OCI-LY3 (cell line): ENCODE data around the gene AUTS2.

Experiments used
- EZH2phosphoT487 ChIP-seq: fragments of 200-600 bp; shearing (Covaris generic); IDR thresholded peaks from 2 replicates; pipeline ENCODE4 v1.6.1; 2018; ENCODE audit warnings: antibody characterized with exemption, mixed run types, low read depth
- TF ChIP-seq, protein P1 (sequence below): fragments of 200-600, 300-600 bp; sonication (generic); IDR thresholded peaks from 2 replicates; pipeline ENCODE4 v1.5.1; 2014; ENCODE audit warnings: antibody characterized with exemption, low read length, low read depth

DNA sequence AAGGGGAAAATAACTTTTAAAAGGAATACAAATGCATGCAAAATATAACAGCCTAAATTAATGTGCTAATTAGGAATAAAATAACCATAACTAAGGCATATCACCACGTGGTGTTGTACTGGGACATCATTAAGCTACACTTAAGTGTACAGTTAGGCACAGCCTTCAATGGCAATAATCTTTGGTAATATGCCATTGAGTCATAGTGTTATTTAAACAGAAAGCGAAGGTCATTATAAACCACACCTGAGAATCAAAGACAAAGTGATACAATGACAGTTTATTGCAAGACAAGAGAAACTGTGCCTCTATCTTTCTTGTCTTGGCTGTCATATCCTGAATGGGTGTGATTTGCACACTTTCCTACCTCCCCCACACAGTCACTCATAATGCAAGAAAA is 30.5 kb upstream of the AUTS2 start:
- TF ChIP-seq, protein P1, sequence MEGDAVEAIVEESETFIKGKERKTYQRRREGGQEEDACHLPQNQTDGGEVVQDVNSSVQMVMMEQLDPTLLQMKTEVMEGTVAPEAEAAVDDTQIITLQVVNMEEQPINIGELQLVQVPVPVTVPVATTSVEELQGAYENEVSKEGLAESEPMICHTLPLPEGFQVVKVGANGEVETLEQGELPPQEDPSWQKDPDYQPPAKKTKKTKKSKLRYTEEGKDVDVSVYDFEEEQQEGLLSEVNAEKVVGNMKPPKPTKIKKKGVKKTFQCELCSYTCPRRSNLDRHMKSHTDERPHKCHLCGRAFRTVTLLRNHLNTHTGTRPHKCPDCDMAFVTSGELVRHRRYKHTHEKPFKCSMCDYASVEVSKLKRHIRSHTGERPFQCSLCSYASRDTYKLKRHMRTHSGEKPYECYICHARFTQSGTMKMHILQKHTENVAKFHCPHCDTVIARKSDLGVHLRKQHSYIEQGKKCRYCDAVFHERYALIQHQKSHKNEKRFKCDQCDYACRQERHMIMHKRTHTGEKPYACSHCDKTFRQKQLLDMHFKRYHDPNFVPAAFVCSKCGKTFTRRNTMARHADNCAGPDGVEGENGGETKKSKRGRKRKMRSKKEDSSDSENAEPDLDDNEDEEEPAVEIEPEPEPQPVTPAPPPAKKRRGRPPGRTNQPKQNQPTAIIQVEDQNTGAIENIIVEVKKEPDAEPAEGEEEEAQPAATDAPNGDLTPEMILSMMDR, result no peak
- TF ChIP-seq EZH2phosphoT487, result no peak
